Stimulated activated CD4-positive, alpha-beta T cell treated with anti-CD3 and anti-CD28 coated beads, Interleukin-4, amount 100 ng/mL, for 4 hours (primary cell): Measurements from ENCODE around the gene MDM2.
"Not testable (repeated sequence)": the region's sequence is repeated elsewhere in the genome, so short reads cannot be mapped to it uniquely, and the experiment has no call there.

Source experiments
- DNase-seq, 2 experiments: peaks; one replicate each; pipeline ENCODE4 v3.0.0-alpha.2; 2020

MDM2 gene

GRCh38 chr12:68854554-68854953 lies 46.6 kb downstream of the MDM2 start:
- no peak for DNase-seq

- no peak for DNase-seq
These were observed 47.1 kb downstream of the MDM2 start for GRCh38 chr12:68855111-68855510.

GRCh38 chr12:68855771-68856170 lies 47.8 kb downstream of the MDM2 start:
- no peak for DNase-seq

GRCh38 chr12:68856510-68856909 lies 48.5 kb downstream of the MDM2 start:
- no peak for DNase-seq

DNA sequence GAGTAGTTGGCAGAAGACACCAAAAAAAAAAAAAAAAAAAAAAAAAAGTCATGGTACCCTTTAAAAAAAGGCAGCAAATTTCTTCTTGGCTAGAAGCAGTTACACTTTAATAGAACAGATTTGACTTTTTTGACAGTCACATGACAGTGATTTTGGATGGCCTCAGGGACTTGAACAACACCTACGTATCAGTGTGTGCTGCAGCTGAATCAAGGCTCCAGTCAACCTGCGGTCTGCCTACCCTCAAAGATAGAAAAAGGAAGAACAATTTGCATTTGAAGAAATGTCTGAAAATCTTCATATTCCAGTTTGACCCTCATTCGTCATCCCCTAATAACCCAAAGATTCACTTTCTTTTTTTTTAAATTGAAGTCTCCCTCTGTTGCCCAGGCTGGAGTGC lies 53.9 kb downstream of the MDM2 start:
- no peak for DNase-seq

GRCh38 chr12:68863109-68863770 lies 55.3 kb downstream of the MDM2 start:
- DNase-seq = no peak

DNA sequence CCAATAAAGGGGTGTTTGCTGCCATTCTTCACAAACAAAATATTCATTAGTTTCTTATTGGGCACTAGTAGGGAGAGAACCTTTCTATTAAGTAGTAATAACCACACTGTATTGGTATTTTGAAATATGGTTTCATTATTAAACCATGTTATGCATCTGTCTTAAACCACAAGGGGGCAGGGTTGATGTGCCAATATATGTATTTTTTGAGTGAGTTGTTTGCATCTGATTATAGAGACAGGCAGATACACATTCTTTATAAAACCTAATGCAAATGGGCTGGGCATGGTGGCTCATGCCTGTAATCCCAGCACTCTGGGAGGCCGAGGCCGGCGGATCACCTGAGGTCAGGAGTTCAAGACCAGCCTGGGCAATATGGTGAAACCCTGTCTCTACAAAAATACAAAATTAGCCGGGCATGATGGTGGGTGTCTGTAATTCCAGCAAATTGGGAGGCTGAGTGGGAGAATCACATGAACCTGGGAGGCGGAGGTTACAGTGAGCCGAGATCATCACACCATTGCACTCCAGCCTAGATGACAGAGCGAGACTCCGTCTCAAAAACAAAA lies 56.0 kb downstream of the MDM2 start:
- not testable (repeated sequence) for DNase-seq

- DNase-seq = no peak
These were observed 56.6 kb downstream of the MDM2 start for GRCh38 chr12:68864604-68865003.

GRCh38 chr12:68865399-68866164 lies 57.6 kb downstream of the MDM2 start:
- peak in 1 of 2 experiments; percentile 5 for DNase-seq

DNA sequence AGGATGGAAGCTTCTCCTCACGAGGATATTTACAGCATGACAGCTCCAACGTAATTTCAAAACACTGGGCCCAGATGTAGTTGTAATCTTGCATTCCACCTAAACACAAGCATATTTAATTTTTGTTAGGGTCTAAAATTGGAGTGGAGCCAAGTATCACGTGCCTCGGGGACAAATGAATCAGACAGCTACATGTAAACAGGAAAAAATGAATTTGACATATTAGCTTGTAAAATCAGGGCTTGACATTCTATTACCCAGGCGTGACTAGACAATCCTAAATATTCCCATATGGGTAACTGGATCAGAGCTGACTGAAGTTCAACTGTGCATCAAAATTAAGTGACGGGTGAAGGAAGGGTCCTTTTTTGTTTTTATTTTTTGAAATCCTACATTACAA lies 59.0 kb downstream of the MDM2 start:
- DNase-seq = no peak

GRCh38 chr12:68867606-68868005 lies 59.6 kb downstream of the MDM2 start:
- DNase-seq = no peak

DNA sequence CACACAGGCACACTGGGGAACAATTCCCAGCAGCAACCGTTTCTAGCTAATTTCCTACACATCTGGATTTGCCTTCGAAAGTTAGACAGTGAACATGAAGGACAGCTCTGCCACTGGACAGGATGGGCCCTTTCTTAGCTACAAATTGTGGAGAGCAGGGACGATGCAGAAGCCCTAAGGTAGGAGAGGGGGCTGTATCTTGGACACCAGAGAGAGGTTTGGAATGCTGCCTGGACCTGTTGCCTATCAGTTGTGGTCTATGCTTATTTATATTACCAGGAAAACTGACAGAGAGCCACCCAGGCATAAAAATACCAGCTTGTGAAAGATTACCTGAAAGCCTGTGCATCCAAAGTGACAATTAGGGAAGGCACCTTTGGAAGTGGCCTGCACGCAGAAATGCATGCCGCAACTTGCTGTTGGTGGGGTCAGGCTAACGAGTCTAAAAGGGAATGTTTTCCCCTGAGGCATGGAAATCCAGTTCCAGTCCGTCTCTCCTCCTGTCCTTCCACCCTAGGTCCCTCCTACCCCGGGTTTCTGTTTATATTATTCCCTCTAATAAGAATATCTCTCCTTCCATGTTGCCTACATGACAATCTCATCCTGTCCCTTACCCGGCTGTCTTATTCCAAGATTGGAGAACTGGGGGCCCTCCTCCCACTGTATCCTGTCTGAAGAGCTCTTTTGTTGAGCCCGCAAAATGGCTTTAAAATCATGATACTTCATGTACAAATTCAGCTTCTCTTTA lies 60.2 kb downstream of the MDM2 start:
- no peak for DNase-seq

DNA sequence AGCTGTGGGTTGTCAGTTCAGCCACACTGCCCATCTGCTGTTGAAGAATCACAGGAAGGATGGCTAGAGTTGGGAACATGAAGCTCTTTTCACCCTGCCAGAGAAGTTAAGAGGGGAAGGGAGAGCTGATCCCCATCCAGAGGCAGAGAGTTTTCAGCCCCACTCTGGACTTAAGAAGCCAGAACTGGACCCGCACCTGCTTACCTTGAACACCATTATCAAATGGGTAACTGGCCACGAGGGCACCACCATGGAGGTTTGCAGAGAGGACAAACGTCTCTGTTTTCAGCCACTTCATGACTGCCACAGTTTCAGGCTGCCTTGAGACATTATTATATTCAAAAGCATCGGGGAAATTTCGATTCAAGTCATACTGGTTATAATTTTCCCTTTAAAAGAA lies 62.0 kb downstream of the MDM2 start:
- DNase-seq = no peak

GRCh38 chr12:68870443-68870842 lies 62.5 kb downstream of the MDM2 start:
- no peak for DNase-seq

DNA sequence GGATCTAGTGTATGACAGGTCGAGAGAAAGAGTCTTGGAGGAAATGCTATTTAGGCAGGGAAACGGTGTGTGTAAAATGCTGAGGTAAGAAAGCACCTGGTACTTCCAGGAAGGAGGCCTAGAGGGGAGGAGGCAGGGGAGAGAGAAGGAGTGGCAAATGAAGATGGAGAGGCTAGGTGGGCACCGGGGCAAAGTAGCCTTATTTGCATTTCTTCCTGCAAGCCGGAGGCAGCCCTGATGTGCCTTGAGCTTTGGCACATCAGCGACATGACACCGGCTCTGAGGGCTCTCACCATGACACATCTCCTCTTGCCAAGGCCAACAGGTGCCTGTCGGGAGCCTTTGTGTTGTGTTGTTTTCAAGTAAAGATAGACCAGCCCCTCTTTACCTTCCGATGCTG lies 63.4 kb downstream of the MDM2 start:
- no peak for DNase-seq

DNA sequence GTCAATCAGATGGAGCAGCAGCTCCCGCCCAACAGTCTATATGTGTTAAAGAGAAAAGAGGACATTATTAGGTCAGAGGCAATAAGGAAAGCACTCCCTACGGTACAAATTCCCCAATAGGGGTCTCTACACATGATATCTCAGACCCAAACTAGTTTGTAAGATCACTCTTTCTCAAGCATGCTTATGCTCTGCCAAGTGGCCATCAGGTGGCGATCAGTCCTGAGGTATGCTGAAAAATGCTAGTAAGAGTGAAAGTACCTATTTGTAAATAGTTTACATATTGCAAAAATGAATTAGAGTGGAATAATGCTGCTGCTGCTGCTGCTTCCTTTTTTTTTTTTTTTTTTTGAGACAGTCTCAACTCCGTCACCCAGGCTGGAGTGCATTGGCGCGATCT lies 63.9 kb downstream of the MDM2 start:
- DNase-seq = no peak

- DNase-seq = no peak
These were observed 65.3 kb downstream of the MDM2 start for GRCh38 chr12:68873316-68873715.

DNA sequence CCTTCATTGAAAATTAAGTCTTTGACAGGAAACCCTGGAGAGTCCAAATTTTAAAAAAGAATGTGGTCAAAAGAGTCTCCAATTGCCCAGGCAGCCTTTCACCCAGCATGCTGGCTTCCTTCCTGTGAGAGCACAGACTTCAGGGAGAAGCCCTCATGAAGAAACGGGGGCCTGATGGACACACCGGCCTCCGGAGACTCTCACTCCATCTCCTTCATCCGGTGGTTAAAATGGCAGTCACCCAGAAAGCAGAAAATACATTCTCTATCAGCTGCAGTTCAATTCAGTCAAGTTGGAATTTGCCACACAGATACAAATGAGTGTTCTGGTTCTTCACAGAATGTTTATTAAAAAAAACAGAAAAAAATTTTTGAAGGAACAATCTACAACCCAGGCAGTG lies 68.5 kb downstream of the MDM2 start:
- no peak for DNase-seq

DNA sequence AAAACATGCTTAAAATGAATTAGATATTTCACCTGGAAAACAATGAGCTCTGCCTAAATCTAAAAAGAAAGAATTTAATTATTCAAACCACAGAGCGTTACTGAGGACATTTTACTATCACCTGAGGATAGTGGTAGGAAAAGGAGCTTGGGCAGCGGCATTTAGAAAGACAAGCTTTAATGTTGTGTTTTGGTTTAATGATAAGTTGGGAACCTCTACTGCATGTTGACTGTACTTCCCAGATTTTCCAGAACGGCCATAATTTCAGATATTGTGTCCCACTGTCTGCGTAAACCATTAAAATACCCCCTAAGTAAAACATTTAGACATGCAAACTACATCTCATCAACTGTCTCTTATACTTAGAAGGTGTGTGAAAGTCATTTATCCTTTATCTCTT lies 69.6 kb downstream of the MDM2 start:
- DNase-seq = no peak

GRCh38 chr12:68878283-68878682 lies 70.3 kb downstream of the MDM2 start:
- DNase-seq = no peak

GRCh38 chr12:68878846-68879245 lies 70.9 kb downstream of the MDM2 start:
- no peak for DNase-seq

DNA sequence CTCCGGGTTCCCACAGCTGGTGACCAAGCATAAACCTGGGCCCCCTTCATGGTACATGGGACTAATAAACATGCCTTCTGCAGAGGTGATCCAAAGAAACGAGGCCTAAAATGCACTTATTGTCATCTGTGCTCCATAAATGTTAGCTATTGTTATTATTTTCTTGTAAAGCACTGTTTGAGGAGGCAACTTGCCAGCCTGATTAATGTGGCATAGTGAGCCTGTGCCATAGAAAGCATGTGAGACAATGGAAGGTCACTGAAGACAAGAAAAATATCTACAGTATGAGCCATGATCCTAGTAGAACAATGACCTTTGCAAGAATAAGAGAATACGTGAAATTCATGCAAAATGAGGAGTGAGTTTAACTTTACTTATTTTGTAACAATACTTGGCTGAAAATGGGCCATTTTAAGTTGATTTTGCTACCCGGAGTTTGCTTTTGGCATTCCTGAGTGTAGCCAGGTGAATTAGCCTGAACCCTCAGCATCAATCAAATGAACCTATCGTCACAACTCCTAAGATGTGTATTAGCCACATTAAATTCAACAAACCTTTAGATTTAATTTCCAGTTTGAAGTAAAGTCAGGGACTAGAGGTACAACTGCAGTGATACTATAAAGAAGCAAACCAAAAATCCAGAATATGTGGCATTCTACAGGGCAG lies 72.8 kb downstream of the MDM2 start:
- DNase-seq = no peak
